Measurements from ENCODE around the gene CTSZ. TPM values are rescaled to one million over a fixed set of nuclear protein-coding genes. Genes with fewer than 3 reads are reported as not detected.

The CTSZ gene
- total RNA-seq, 1 donor, result 223 TPM

GRCh38 chr20:58996226-58996611 lies 10.8 kb downstream of the CTSZ start:
- H3K36me3 ChIP-seq (ENCODE audit: insufficient read depth, low read length), result peaks cover 89% of the 10 kb centered on the region
- H3K79me2 ChIP-seq (ENCODE audit: insufficient read depth, low read length), result peaks cover under 1% of the 10 kb centered on the region
- DNase-seq (ENCODE audit: insufficient read length, low spot score, missing footprints), result peak; percentile 78

GRCh38 chr20:58995461-58996225 lies 11.4 kb downstream of the CTSZ start:
- Histone ChIP-seq H4K20me1 (ENCODE audit: insufficient read depth, low read length) (peaks cover 16% of the 10 kb centered on the region), H3K27ac (ENCODE audit: low read depth, low read length) (no peak overlapping the region), H3K4me3 (ENCODE audit: insufficient read depth, low read length) (no peak overlapping the region), H3K9me3 (ENCODE audit: low read depth, low read length) (no peaks in the 10 kb centered on the region), H3K4me1 (ENCODE audit: insufficient read depth, low read length) (no peaks in the 10 kb centered on the region), H3K4me2 (ENCODE audit: insufficient read depth, low read length) (no peak overlapping the region), H3K79me2 (ENCODE audit: insufficient read depth, low read length) (no peaks in the 10 kb centered on the region), H3K36me3 (ENCODE audit: insufficient read depth, low read length) (peaks cover 91% of the 10 kb centered on the region), H2AFZ (ENCODE audit: low read length) (no peak overlapping the region), H3K27me3 (ENCODE audit: insufficient read depth, low read length) (no peaks in the 10 kb centered on the region)
- DNase-seq (ENCODE audit: insufficient read length, low spot score, missing footprints), result peak; percentile 45
- TF ChIP-seq CTCF (IDR thresholded peaks at IDR 0.05; ENCODE audit: extremely low read depth, low read depth, low read length), result no peak

More at GRCh38 chr20:58996226-58996611, 10.8 kb downstream of the CTSZ start:
- no peak overlapping the region for H2AFZ ChIP-seq (ENCODE audit: low read length)
- H3K4me2 ChIP-seq (ENCODE audit: insufficient read depth, low read length), result no peak overlapping the region
- H3K27me3 ChIP-seq (ENCODE audit: insufficient read depth, low read length), result no peaks in the 10 kb centered on the region
- no peak for TF ChIP-seq CTCF (IDR thresholded peaks at IDR 0.05; ENCODE audit: extremely low read depth, low read depth, low read length)
- H3K27ac ChIP-seq (ENCODE audit: low read depth, low read length), result no peak overlapping the region
- no peaks in the 10 kb centered on the region for H3K4me1 ChIP-seq (ENCODE audit: insufficient read depth, low read length)
- H3K4me3 ChIP-seq (ENCODE audit: insufficient read depth, low read length), result no peak overlapping the region
- no peaks in the 10 kb centered on the region for H3K9me3 ChIP-seq (ENCODE audit: low read depth, low read length)
- H4K20me1 ChIP-seq (ENCODE audit: insufficient read depth, low read length), result peaks cover 16% of the 10 kb centered on the region

- no peaks in the 10 kb centered on the region for H3K4me1 ChIP-seq (ENCODE audit: insufficient read depth, low read length)
- H3K4me2 ChIP-seq (ENCODE audit: insufficient read depth, low read length), result no peak overlapping the region
- H3K27ac ChIP-seq (ENCODE audit: low read depth, low read length), result no peak overlapping the region
- H3K9me3 ChIP-seq (ENCODE audit: low read depth, low read length), result no peaks in the 10 kb centered on the region
- no peak overlapping the region for H3K4me3 ChIP-seq (ENCODE audit: insufficient read depth, low read length)
- H2AFZ ChIP-seq (ENCODE audit: low read length), result no peak overlapping the region
- DNase-seq (ENCODE audit: insufficient read length, low spot score, missing footprints), result peak; percentile 49
- no peaks in the 10 kb centered on the region for H3K27me3 ChIP-seq (ENCODE audit: insufficient read depth, low read length)
- peaks cover 90% of the 10 kb centered on the region for H3K36me3 ChIP-seq (ENCODE audit: insufficient read depth, low read length)
- H4K20me1 ChIP-seq (ENCODE audit: insufficient read depth, low read length), result peaks cover 16% of the 10 kb centered on the region
- no peaks in the 10 kb centered on the region for H3K79me2 ChIP-seq (ENCODE audit: insufficient read depth, low read length)
- TF ChIP-seq CTCF (IDR thresholded peaks at IDR 0.05; ENCODE audit: extremely low read depth, low read depth, low read length), result no peak
Measured at GRCh38 chr20:58994390-58995159, 12.5 kb downstream of the CTSZ start.

Data from osteoblast (primary cell).